NB4 (cell line): ENCODE measurements around the gene RANBP3.

ENCODE experiments used
- POLR2A ChIP-seq: IDR thresholded peaks from 2 replicates; pipeline ENCODE4 v1.6.1; 2011; ENCODE audit warnings: mild to moderate bottlenecking; ENCODE audit not compliant: insufficient read length; ENCODE audit errors: extremely low read depth
- TF ChIP-seq, protein P1 (sequence below): IDR thresholded peaks from one replicate; pipeline ENCODE4 v1.5.1; 2012; ENCODE audit warnings: low read depth, low read length

GRCh38 chr19:6002591-6002990 lies 24.7 kb upstream of the RANBP3 start:
- TF ChIP-seq, protein P1, sequence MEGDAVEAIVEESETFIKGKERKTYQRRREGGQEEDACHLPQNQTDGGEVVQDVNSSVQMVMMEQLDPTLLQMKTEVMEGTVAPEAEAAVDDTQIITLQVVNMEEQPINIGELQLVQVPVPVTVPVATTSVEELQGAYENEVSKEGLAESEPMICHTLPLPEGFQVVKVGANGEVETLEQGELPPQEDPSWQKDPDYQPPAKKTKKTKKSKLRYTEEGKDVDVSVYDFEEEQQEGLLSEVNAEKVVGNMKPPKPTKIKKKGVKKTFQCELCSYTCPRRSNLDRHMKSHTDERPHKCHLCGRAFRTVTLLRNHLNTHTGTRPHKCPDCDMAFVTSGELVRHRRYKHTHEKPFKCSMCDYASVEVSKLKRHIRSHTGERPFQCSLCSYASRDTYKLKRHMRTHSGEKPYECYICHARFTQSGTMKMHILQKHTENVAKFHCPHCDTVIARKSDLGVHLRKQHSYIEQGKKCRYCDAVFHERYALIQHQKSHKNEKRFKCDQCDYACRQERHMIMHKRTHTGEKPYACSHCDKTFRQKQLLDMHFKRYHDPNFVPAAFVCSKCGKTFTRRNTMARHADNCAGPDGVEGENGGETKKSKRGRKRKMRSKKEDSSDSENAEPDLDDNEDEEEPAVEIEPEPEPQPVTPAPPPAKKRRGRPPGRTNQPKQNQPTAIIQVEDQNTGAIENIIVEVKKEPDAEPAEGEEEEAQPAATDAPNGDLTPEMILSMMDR, result no peak
- no peak for TF ChIP-seq POLR2A
